Smooth muscle cell of the brain vasculature (primary cell): ENCODE measurements around the gene CLSTN3.

Experiments used
- DNase-seq: peaks from one replicate; pipeline ENCODE4 v3.0.0-alpha.2; 2012; ENCODE audit warnings: low read depth, low spot score

Gene CLSTN3

DNA sequence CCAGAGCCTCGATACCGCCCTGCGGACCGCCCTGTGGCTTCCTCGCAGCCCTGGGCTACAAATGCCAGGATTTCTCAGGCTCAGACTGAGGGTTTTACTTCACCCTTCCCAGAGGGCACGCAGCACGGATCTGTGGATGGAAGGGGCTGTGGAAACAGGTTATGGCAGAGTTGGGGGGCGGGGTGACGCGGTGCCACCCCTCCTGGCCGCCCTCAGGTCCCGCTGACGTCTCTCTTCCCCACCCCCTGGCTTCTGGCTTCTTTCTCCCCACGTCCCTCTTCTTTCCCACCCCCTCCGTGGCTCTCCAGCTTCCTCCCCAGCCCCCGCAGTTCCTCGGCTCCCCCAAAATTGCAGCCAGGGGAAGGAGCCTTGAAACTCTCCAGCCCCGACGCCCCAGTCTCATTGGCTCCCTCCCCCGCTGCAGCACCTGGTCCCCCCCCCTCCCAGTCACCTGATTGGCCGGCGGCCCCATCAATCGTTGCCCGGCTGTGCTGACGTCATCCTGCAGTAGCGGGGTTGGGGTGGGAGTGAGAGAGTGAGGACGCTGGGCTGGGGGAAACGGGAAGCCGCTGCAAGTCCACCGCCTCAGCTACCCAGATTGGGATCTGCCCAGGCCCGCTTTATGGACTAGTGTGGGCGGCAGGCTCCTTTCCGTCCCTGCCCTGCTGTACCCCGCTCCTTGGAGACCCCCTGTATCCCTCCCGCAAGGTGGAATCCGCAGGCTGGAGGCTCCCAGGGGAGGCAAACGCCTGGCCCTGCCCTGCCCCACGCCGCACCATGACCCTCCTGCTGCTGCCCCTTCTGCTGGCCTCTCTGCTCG lies at the start of gene CLSTN3:
Gene CLSTN3 (plus strand): TSS at position 500 of the 820 bp plus-strand sequence. CDS start 278 bp downstream, at position 778.
- DNase-seq = no peak

DNA sequence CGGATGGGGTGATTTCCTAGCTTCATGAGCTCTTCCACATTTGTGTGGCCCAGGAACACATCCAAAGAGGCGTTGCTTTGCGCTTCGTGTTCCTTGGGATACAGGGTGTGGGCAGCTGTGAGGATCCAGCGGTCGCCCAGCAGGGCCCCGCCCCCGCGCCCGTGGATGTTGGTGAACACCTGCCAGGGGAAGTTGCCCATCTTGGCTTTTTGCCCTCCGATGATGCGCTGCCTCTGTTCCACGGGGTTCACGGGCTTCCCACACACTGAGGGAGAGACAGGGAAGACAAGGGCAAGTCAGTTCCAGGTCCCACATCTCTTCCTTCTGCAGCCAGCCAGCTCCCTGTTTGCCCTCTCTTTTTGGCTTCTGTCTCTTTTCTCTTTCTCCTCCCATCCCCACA lies 49.1 kb upstream of the CLSTN3 start:
- no peak for DNase-seq

DNA sequence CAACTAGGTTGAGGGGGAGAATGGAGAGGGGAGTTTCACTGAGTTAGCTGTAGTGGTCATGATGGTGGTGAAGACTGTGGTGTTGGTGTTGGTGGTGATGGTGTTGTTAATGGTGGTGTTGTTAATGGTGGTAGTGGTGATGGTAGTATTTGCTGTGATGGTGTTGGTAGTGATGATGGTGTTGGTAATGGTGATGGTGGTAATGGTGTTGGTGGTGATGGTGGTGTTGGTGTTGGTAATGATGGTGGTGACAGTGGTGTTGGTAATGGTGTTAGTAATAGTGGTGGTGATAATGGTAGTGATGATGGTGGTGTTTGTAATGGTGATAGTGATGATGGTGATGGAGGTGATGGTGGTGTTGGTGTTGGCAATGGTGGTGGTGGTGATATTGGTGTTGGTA lies 47.0 kb upstream of the CLSTN3 start:
- no peak for DNase-seq

DNA sequence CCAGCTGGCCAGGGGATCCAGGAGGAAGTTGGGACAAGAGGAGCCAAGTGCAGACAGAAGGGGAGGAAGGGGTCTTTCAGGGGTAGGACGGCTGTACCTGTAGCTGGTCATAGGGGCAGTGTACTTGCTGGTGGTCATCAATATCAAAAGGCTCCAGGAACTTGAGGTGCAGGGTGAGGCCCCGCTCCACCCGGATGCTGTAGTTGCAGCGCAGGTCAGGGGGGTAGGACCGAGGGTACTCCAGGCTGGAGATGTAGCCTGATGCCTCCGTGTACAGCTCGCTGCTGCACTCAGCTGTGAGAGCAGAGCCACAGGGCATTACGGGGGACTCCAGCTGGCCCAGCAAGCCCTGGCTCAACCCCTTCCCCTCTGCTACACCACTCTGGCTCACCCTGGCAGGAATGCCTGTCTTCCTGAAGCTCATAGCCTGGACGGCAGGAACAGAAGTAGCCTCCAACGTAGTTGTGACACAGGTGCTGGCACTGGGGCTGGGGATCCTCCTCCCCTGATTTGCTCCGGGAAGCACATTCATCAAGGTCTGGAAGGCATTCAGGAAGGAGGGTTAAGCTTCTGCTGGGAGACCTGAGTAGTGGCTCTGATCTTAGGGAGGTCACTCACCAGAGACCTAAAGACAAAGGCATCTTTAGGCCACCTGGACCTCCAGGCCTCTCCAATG lies 40.8 kb upstream of the CLSTN3 start:
- DNase-seq = no peak

DNA sequence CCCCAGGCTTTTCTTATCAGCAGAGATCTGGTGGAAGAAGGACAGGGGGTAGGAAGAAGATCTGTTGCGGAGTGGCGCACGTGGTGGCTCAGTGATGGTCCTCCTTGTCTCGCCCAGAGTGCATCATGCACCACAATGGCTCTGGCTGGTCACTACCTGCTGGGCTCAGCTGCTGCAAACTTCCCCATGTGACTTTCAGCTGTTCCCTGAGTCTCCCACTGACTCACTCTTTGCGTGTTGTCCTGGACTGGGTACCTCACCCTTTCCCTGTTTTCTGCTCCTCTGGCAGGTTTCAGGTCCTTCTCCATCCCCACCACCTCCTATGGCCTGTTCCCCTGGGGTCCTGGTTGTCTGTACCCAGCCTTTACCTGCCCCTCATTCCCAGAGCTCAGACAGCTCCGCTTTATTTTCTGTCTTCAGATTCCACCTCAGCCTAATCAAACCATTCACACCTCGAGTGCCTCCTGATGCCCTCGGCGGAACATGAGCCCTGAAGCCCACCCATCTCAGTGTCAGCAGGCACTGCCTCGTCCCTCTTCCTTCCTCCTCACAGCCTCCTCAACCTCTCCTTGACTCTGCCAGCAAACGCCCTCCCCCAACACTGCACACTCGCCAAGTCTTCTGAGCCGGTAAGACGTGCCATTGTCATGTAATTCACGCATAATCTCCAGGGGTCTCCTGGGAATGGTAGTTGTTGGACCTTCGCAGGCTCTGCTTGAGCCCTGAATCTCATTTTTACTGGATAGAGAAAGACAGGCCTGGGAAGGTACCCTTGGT lies 39.8 kb upstream of the CLSTN3 start:
- DNase-seq = no peak

DNA sequence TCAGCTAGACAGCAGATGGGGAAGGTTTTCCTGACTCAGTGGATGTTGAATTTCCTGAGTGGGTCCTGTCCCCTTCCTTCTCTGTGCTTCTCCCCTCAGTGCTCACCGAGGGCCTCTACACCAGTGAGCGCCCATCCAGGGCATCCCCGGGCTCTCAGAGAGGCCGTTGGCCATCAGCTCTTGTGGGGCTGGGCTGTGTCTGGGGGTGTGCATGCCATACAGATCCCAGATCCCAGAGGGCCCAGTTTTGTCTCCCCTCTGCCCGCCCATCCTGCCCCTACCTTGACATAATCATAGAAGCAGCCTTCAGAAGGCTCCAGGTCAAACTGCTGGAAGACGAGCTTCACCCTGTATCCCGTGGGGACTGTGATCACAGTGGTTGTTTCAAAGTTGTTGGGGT lies 39.0 kb upstream of the CLSTN3 start:
- no peak for DNase-seq

DNA sequence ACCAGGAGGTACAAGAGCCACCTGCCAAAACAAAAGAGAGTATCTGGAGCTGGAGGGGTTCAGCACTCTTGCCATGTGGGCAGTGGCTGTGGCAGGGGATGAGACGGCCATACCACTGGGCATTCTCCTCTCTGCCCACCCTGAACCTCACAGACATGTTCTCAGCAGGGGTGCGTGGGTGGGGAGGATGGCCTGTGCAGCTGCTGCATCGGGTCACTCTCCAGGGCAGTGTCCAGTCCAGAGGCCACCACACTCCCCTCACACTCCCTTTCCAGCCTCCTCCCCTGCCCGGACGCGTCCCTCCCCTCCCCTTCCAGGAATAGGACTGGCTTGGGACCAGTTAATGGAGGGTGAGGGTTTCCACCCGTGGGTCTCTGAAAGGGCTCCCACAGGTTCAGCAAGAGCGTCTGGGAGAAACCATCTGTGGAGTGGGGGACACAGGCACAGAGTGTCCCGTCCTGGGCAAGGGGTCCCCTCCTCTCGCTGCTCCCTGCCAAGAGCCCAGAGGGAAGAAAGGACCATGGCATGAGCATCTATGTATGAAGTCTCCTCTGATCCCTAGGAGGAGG lies 38.4 kb upstream of the CLSTN3 start:
- DNase-seq = no peak

DNA sequence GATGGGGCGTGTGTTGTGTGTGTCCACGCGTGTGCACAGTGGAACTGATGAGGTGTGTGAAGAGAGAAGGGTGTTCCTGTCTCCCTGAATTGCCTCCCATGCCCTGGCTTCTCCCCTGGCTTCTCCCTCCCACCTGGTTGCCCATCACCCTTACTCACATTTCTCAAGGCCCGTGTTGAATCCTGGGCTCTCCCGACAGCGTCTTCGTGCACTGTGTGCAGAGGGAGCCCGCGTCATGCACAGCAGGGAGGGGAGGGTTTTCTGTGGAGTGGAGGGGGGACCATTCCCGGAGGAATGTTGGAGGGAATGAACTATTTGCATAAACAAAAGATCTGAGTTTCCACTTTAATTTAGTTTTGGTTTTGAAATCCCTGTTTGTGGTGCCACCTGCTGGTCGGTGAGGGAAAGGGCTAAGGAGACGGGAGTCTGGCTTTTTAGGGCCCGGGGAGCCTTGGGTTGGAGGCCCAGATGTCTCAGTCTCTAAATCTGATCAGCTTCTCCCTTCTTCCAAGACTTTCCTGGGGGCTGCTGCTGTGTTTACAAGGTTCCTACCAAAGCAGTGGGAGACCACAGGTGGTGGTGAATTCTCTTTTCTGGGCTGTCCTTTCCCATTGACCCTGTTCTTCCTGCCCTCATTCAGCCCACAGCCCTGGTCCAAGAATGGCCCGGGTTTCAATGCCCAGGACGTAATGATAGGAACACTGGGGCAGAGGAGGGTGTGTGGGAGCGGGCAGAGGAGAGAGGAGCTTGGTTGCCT lies 37.8 kb upstream of the CLSTN3 start, which contains the start of gene C1R:
Gene C1R (minus strand): TSS at position 217 of the 757 bp plus-strand sequence. CDS start 57 bp downstream, at position 160.
- DNase-seq = peak; percentile 75

DNA sequence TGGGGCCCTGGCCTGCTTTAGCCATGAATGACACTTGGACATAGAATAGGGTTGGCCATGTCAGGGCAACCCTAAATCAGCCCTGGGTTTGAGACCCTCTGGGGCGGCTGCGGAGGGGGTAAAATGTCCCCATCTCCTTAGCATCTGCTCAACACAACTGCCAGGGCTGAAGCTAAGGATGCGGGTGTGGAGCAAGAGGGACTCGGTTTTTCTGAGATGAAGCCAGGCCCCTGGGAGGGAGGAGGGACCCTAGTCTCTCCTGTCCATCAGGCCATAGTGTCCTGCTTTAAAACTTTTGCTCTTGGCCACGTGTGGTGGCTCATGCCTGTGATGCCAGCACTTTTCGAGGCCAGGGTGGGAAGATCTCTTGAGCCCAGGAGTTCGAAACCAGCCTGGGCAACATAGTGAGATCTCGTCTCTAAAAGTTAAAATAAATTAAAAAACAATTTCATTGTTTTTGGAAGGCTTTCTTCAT lies 37.1 kb upstream of the CLSTN3 start:
- no peak for DNase-seq

DNA sequence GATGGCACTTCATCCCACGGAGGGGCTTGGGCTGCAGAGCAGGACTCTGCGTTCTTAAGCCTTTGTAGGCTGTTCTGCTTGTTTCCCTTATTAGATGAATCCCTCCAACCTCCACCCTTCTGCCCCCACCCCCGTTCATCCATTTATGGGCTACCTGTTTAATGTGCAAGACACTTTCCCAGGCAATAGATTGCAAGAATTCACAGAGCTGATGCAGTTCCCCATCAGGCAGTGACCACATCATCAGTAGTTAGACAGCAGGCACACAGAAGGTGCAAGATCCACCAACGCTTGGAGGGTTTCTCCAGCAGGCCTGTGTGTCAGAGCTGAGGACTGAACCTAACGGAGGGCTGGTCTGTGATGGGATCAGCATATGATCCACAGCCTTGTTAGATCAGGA lies 36.7 kb upstream of the CLSTN3 start:
- no peak for DNase-seq

DNA sequence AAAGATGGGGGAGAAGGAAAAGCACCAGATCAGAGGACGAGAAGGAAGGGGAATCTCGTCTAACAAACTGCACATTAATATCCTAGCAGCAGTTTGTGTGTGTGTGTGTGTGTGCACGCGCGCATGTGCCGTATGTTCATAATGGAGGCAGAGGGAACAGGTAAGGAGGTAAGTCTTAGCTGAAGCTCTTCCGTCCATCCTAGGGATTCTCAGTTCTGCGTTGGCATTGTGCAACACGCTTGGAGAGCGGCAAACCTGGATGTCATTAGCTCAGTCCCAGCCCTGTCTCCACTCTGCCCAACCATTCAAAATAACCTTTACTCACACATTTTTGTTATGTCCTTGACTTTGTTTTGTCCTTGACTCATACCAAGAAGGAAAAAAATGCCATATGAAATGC lies 36.3 kb upstream of the CLSTN3 start:
- DNase-seq = no peak

DNA sequence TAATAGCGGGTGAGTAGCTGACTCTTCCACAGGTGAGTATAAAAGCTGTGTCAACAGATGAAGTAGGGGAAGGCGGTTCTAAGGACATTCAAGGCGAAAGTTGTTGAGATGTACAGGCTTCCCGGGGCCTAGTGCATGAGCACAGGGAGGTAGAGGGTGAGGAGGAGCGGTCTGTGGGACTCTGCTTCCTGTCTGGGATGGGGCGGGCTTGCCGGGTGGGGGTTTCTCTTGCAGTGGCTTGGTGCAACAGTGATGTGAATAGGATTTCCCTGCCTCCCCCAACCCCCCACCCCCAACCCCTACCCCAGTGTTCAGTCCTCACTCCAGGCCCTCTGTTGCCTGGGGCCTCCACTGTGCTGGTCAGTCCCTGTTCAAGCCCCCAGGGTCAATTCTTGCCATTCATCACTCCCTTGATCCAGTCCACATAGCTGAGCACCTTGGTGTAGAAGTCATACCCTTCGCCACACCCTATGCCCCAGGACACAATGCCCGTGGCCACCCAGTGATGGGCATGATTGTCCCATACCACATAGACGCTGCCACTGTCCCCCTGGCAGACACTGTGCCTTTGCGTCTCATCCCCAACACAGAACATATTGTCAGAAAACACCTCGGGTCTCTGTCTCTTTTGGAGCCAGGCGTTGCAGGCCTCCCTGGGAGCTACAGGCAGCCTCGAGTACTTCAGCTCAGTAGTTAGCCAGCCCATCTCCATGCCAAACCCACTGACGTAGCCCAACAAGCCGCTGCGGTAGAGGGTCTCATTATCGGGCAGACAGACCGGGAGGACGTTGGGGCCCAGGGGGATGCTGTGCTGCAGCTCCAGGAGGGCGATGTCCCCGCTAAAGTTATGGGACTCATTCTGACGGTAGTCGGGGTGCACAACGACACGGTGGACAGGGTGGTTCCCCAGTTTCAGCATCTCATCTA lies 33.9 kb upstream of the CLSTN3 start:
- DNase-seq = no peak

DNA sequence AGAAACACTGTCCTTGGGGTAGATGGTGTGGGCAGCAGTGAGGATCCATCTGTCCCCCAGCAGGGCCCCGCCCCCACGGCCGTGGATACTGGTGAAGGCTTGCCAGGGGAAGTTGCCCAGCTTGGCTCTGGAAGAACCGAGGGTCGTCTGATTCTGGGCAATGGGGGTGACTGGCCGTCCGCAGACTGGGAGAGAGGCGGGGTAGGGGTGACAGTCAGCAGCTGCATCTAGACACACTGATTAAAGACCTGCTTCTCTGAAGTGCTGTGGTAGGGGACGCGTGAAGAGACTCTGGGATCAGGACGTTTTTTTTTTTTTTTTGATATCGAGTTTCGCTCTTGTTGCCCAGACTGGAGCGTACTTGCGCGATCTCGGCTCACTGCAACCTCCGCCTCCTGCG lies 33.2 kb upstream of the CLSTN3 start:
- no peak for DNase-seq

DNA sequence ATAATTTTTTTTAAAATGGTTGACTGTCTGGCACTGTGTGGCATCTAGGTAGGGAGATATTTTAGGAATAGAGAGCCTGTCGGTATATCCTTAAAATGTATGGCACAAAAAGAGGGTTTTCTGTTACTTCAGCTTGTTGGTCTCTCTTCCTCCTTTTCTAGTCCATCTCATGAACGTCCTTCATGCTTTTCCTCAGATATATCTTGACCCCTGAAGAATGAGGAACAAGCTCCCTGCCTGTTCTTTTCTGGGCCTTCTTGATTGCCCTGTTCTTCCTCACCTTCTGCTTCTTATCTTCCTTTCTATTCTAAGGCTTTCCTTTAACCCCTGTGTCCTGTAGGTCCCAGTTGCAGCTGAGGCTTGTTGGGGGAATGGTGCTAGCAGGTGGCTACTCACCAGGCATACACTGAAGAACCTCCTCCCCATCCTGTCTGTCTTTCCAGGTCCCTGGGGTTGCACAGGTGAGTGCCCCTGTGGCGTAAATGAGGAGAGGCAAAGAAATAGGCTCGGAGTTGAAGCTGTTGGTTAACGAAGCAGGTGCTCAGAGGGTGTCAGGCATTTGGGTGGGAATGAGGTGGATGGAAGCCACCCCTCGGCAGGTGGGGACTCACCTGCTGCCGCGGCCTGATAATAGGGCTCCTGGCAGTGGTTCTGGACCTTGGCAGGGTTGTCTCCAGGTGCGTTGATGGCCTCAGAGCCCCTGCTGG lies 30.7 kb upstream of the CLSTN3 start:
- DNase-seq = no peak

DNA sequence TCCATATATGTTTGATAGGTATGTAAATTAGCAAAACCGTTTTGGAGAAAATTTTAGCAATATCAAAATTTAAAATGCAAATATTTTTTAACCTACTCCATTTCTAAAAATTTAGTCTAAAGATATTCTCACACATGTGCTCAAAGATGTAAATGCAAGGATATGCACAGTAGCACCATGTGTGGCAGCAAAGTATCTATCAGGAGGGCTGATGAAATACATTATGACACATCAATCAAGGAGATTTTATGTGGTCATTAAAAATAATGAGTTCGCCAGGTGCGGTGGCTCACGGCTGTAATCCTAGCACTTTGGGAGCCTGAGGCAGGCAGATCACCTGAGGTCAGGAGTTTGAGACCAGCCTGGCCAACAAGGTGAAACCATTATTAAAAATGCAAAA lies 29.9 kb upstream of the CLSTN3 start:
- no peak for DNase-seq

DNA sequence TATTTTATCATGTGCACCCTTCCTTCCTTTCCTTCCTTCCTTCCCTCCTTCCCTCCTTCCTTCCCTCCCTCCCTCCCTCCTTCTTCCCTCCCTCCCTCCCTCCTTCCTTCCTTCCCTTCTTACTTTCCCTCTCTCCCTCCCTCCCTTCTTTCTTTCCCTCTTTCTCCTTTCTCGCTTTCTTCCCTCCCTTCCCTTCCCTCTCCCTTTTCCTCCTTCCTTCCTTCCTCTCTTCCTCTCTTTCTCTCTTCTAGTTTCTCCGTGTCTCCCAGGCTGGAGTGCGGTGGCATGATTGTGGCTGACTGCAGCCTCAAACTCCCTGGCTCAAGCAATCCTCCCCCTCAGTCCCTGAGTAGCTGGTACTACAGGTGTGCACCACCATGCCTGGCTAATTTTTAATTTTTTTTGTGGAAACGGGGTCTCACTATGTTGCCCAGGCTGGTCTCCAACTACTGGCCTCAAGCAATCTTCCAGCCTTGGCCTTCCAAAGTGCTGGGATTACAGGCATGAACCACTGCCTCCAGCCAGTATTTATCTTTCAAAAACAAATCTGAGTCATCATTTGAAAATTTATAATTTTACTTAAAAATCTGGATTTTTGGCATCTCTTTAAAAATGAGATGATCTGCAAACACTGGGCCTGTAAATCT lies 29.0 kb upstream of the CLSTN3 start:
- DNase-seq = no peak

DNA sequence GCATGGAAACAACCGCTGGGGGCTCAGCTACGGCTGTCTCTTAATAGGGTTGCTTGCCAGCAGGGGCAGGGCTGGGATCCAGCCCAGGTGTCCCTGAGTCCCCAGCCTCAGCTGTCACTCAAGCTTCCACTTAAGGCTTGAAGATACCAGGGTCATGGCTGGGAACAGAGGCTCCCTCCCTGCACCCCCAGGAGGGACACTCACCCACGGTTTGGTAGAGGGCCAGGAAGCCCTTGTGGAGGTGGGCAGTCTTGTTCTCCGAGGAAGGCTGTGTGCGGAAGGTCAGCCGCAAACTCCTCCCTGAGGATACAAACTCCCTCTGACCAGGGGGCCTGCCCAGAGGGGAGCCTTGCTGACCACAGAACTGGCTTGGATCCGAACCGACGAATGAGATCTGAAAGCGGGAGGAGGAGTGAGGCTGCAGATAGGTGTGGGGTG lies 28.5 kb upstream of the CLSTN3 start:
- no peak for DNase-seq

DNA sequence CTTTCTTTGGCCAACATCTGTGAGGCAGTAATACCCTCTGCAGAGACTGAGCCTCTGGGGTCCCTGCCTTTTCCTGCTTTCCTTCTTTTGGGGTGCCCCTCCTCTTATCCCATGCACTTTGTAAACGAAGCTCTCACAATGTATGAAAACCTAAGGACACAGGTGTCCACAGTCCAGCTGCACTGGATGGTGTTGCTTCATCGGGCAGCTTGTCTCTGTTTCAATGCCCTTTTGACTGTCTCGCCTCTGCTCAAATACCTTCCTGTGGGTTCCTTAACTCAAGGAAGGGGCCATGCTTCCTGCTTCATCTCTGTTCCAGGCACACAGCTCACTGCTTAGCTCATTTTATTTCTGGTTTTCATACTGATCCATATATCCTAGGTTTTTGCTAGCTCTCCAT lies 27.6 kb upstream of the CLSTN3 start:
- no peak for DNase-seq
